ENCODE measurements around the gene PITX3. TPM values are rescaled to one million over a fixed set of nuclear protein-coding genes. Genes with fewer than 3 reads are reported as not detected.
A peak's percentile ranks its signal among the peaks of the same experiment; 100 is the strongest.

PITX3 gene
- total and polyA plus RNA-seq, 2 donors (not counting 3 experiments of a cell fraction or from before 2014, with no cell fraction given) = not detected

DNA sequence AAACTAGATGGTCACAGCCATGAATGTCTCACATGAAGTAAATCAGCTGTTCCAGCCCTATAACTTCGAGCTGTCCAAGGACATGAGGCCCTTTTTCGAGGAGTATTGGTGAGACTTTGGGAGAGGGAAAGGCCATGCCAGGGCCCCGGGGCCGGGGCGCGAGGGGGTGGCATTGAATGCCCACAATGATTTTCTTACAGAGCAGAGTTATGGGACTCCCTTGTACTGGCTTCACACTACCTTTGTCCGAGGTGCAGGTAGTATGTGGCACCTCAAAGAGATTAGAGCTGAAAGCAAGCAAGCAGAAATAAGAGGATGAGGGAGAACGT lies 14.8 kb downstream of the PITX3 start:
- Histone ChIP-seq H3K4me2 (ENCODE audit: insufficient read depth, low read length) (no peak overlapping the region), H3K9me3 (replicated peaks; ENCODE audit: control insufficient read depth, insufficient read depth, low read length) (no peaks in the 10 kb centered on the region), H3K4me1 (ENCODE audit: control insufficient read depth, extremely low read depth, insufficient read depth, low read length) (peaks cover 12% of the 10 kb centered on the region), H3K27me3 (ENCODE audit: control insufficient read depth in 2 of 2, insufficient read depth in 2 of 2, low read length in 2 of 2) (peaks cover 50 to 58% of the 10 kb centered on the region in 2 experiments), H3K27ac (ENCODE audit: insufficient read depth, low read depth, low read length) (no peak overlapping the region), H4K20me1 (replicated peaks; ENCODE audit: control insufficient read depth, extremely low read depth, insufficient read depth, low read length) (no peaks in the 10 kb centered on the region), H3K9ac (replicated peaks; ENCODE audit: extremely low read depth, insufficient read depth, low read length) (no peak overlapping the region), H3K9me1 (replicated peaks; ENCODE audit: control insufficient read depth, extremely low read depth, insufficient read depth, low read length) (no peaks in the 10 kb centered on the region), H3K4me3 (replicated peaks in 1 of 3; ENCODE audit: insufficient read depth in 1 of 3, low read depth in 1 of 3, low read length in 3 of 3) (no peak overlapping the region), H3K79me2 (ENCODE audit: control insufficient read depth, insufficient read depth, low read length) (no peaks in the 10 kb centered on the region), H3K36me3 (ENCODE audit: control insufficient read depth in 2 of 2, extremely low read depth in 1 of 2, insufficient read depth in 2 of 2, low read length in 2 of 2) (no peaks in the 10 kb centered on the region), H2AFZ (ENCODE audit: low read depth, low read length) (peak overlapping the region; percentile 62)
- TF ChIP-seq EZH2 (IDR thresholded peaks at IDR 0.05; ENCODE audit: borderline replicate concordance, low read depth, low read length, severe bottlenecking) (no peak), GATA2 (IDR thresholded peaks at IDR 0.05; ENCODE audit: insufficient read depth, insufficient read length, low read depth, low read length) (no peak), POLR2A (IDR thresholded peaks at IDR 0.05; ENCODE audit: low read depth, low read length) (no peak), JUN (IDR thresholded peaks at IDR 0.05; ENCODE audit: borderline replicate concordance, insufficient read depth, insufficient read length, low read depth) (no peak), POLR2AphosphoS5 (IDR thresholded peaks at IDR 0.05; ENCODE audit: insufficient read depth, low read depth, low read length) (no peak), MYC (IDR thresholded peaks at IDR 0.05; ENCODE audit: low read depth, low read length) (no peak)
- no TSS peak for BruUV-seq (replicated peaks)
- DNase-seq (ENCODE audit: low read depth, low spot score) (no peak), FAIRE-seq (no peak)
- ChIA-PET POLR2A (interaction anchor here (1.6 kb wide), 1 partner anchor 169 kb away, joined by 3 read pairs; the partner anchor contains the start of gene NFKB2), CTCF (interaction anchor here (1.0 to 17.3 kb wide), 6 partner anchors 15 to 177 kb away, joined by 3 to 1402 read pairs (median 8); partner anchors contain the start of gene PITX3)
- dilution Hi-C loops (cut with MboI; ENCODE audit: extremely low pct_ligation_motif_present, low sequenced_read_pairs) = loop anchor here (25.0 kb wide), 1 partner anchor 136 kb away; no protein-coding TSS in a partner anchor
- intact Hi-C loops (cut with micrococcal nuclease) = loop anchor here (1.0 kb wide), 1 partner anchor 57 kb away; no protein-coding TSS in a partner anchor
